Measurements from ENCODE around the gene TSSC4. TPM values are rescaled to one million over a fixed set of nuclear protein-coding genes. Genes with fewer than 3 reads are reported as not detected.

Gene TSSC4
- total RNA-seq (2022; extraction: Qiagen RNA extraction; ENCODE audit: low read depth), result 46.7 to 79.0 TPM (median 67.0 TPM) in 5 replicates

GRCh38 chr11:2400069-2400761 is at the start of gene TSSC4:
TSSC4 (plus strand) TSS chr11:2400750; CDS start chr11:2402634, 1,884 bp downstream.

GRCh38 chr11:2376751-2377451 is 23.6 kb upstream of the TSSC4 start, which contains the start of gene CD81:
CD81 (plus strand) TSS chr11:2377310; CDS start chr11:2377550, 240 bp downstream.

GRCh38 chr11:2443881-2444820 is 43.6 kb downstream of the TSSC4 start, which contains the start of gene TRPM5:
TRPM5 (minus strand) TSS chr11:2444514; CDS start chr11:2423036, 21,478 bp downstream.

GRCh38 chr11:2444821-2445745 is 44.5 kb downstream of the TSSC4 start, which contains the start of gene KCNQ1:
KCNQ1 (plus strand) TSS chr11:2445008; CDS start chr11:2445099, 91 bp downstream.

Other genes with a start within 250 kb of the TSSC4 start
- not detected in 5 replicates for gene INS, start 239.5 kb upstream of the TSSC4 start, total RNA-seq (2022; extraction: Qiagen RNA extraction; ENCODE audit: low read depth)
- not detected in 5 replicates for gene TH, start 228.9 kb upstream of the TSSC4 start, total RNA-seq (2022; extraction: Qiagen RNA extraction; ENCODE audit: low read depth)
- gene ASCL2, start 130.2 kb upstream of the TSSC4 start, total RNA-seq (2022; extraction: Qiagen RNA extraction; ENCODE audit: low read depth), result 0.07 TPM in 1 of 5 replicates, not detected in the others
- gene C11orf21, start 98.8 kb upstream of the TSSC4 start, total RNA-seq (2022; extraction: Qiagen RNA extraction; ENCODE audit: low read depth), result not detected in 5 replicates
- not detected in 5 replicates for gene TSPAN32, start 98.7 kb upstream of the TSSC4 start, total RNA-seq (2022; extraction: Qiagen RNA extraction; ENCODE audit: low read depth)
- gene CD81, start 23.4 kb upstream of the TSSC4 start, total RNA-seq (2022; extraction: Qiagen RNA extraction; ENCODE audit: low read depth), result 294 to 435 TPM (median 394 TPM) in 5 replicates
- not detected in 5 replicates for gene TRPM5, start 43.8 kb downstream of the TSSC4 start, total RNA-seq (2022; extraction: Qiagen RNA extraction; ENCODE audit: low read depth)
- 0.31 to 0.81 TPM (median 0.43 TPM) in 5 replicates for gene KCNQ1, start 44.3 kb downstream of the TSSC4 start, total RNA-seq (2022; extraction: Qiagen RNA extraction; ENCODE audit: low read depth)

All from A549 treated with GW870086 at 1 μM for 4 hours (cell line).